8988T (cell line): ENCODE data around the gene PARD6G.
"Not testable (repeated sequence)": the region's sequence is repeated elsewhere in the genome, so short reads cannot be mapped to it uniquely, and the experiment has no call there.

ENCODE experiments used
- DNase-seq: peaks from one replicate; pipeline ENCODE4 v3.0.0; 2011

PARD6G gene

GRCh38 chr18:80247393-80247841 lies at the start of gene PARD6G:
Gene PARD6G, minus strand, starts transcription at chr18:80247514. Its CDS starts 166 bp downstream, at chr18:80247348.
- peak; percentile 50 for DNase-seq

- DNase-seq, result not testable (repeated sequence)
These were observed 15.1 kb upstream of the PARD6G start for GRCh38 chr18:80262241-80263033.

GRCh38 chr18:80259610-80260009 lies 12.3 kb upstream of the PARD6G start:
- DNase-seq, result no peak

GRCh38 chr18:80258640-80259039 lies 11.3 kb upstream of the PARD6G start:
- DNase-seq, result no peak

- not testable (repeated sequence) for DNase-seq
These were observed 10.5 kb upstream of the PARD6G start for GRCh38 chr18:80257579-80258543.

GRCh38 chr18:80254971-80255500 lies 7.7 kb upstream of the PARD6G start:
- DNase-seq, result no peak

GRCh38 chr18:80253871-80254492 lies 6.7 kb upstream of the PARD6G start:
- DNase-seq, result no peak

- no peak for DNase-seq
These were observed 5.9 kb upstream of the PARD6G start for GRCh38 chr18:80253236-80253635.

GRCh38 chr18:80252136-80252535 lies 4.8 kb upstream of the PARD6G start:
- DNase-seq, result no peak

- no peak for DNase-seq
These were observed 4.4 kb upstream of the PARD6G start for GRCh38 chr18:80251700-80252099.

GRCh38 chr18:80250740-80251364 lies 3.5 kb upstream of the PARD6G start:
- DNase-seq, result no peak

- DNase-seq, result no peak
These were observed 2.1 kb upstream of the PARD6G start for GRCh38 chr18:80249217-80250093.

GRCh38 chr18:80246445-80247392 lies 595 bp downstream of the PARD6G start:
- peak; percentile 37 for DNase-seq

GRCh38 chr18:80245781-80246444 lies 1.4 kb downstream of the PARD6G start:
- no peak for DNase-seq

GRCh38 chr18:80244956-80245730 lies 2.2 kb downstream of the PARD6G start:
- DNase-seq, result no peak

GRCh38 chr18:80244167-80244566 lies 3.1 kb downstream of the PARD6G start:
- DNase-seq, result no peak

- no peak for DNase-seq
These were observed 4.1 kb downstream of the PARD6G start for GRCh38 chr18:80243204-80243603.

- no peak for DNase-seq
These were observed 5.2 kb downstream of the PARD6G start for GRCh38 chr18:80241919-80242777.
